ENCODE measurements around the gene CDH10. TPM values are rescaled to one million over a fixed set of nuclear protein-coding genes. Genes with fewer than 3 reads are reported as not detected.

CDH10 gene
- total and polyA plus RNA-seq, 2 donors (not counting 1 experiment from before 2014, with no cell fraction given) = not detected

- no peak overlapping the region for H2AFZ ChIP-seq (ENCODE audit: insufficient read depth, low read depth, low read length, poor library complexity, severe bottlenecking)
- Mint-ChIP-seq H3K27me3 (no peaks in the 10 kb centered on the region), H3K4me1 (no peaks in the 10 kb centered on the region), H3K27ac (no peak overlapping the region), H3K4me3 (no peak overlapping the region), H3K9me3 (ENCODE audit: insufficient read depth) (no peaks in the 10 kb centered on the region)
- H3K9me3 ChIP-seq (ENCODE audit: control extremely low read depth in 1 of 3, control insufficient read depth in 2 of 3, insufficient read depth in 1 of 3, low read length in 2 of 3) = no peaks in the 10 kb centered on the region
- ATAC-seq (ENCODE audit: low read depth) (no peak), DNase-seq (no peak)
- ChIA-PET POLR2A (no interaction called here), CTCF (no interaction called here)
- no peak overlapping the region for H3K4me2 ChIP-seq (replicated peaks; ENCODE audit: low read depth, low read length, poor library complexity, severe bottlenecking)
- no peak overlapping the region for H3K4me3 ChIP-seq (ENCODE audit: control extremely low read depth in 1 of 5, extremely low read depth in 1 of 5, insufficient read depth in 1 of 5, low read depth in 2 of 5, low read length in 4 of 5)
- WGBS (ENCODE audit: insufficient coverage) = no CpG with 5 or more reads among the region's 2 CpGs
- intact Hi-C loops (cut with micrococcal nuclease) = no loop called here
- H3K9ac ChIP-seq (ENCODE audit: low read length) = no peak overlapping the region
- no peaks in the 10 kb centered on the region for H4K20me1 ChIP-seq (ENCODE audit: control insufficient read depth, insufficient read depth, low read length, poor library complexity, severe bottlenecking)
- H3K4me1 ChIP-seq (ENCODE audit: control insufficient read depth in 2 of 2, insufficient read depth in 2 of 2, low read length in 2 of 2) = no peaks in the 10 kb centered on the region
- H3K27me3 ChIP-seq (replicated peaks in 1 of 4; ENCODE audit: control extremely low read depth in 1 of 4, control insufficient read depth in 3 of 4, insufficient read depth in 4 of 4, low read length in 3 of 4) = no peaks in the 10 kb centered on the region
- H3K79me2 ChIP-seq (ENCODE audit: control insufficient read depth, insufficient read depth, low read length) = no peaks in the 10 kb centered on the region
- H3K36me3 ChIP-seq (replicated peaks in 1 of 2; ENCODE audit: control extremely low read depth in 1 of 2, control insufficient read depth in 1 of 2, extremely low read depth in 1 of 2, insufficient read depth in 2 of 2, low read length in 1 of 2) = no peaks in the 10 kb centered on the region
- no peak overlapping the region for H3K27ac ChIP-seq (ENCODE audit: low read length in 2 of 2)
- no peak for TF ChIP-seq EZH2 (IDR thresholded peaks at IDR 0.05; ENCODE audit: borderline replicate concordance, insufficient read depth, low read depth, low read length, poor library complexity, severe bottlenecking)
- TF ChIP-seq CTCF (IDR thresholded peaks at IDR 0.05) = no peak
Measured at GRCh38 chr5:24643880-24644279, 898 bp downstream of the CDH10 start.

GRCh38 chr5:24643156-24643555 is 1.6 kb downstream of the CDH10 start:
- Histone ChIP-seq H3K27ac (ENCODE audit: low read length in 2 of 2) (no peak overlapping the region), H2AFZ (ENCODE audit: insufficient read depth, low read depth, low read length, poor library complexity, severe bottlenecking) (no peak overlapping the region), H3K9me3 (ENCODE audit: control extremely low read depth in 1 of 3, control insufficient read depth in 2 of 3, insufficient read depth in 1 of 3, low read length in 2 of 3) (no peaks in the 10 kb centered on the region), H3K36me3 (replicated peaks in 1 of 2; ENCODE audit: control extremely low read depth in 1 of 2, control insufficient read depth in 1 of 2, extremely low read depth in 1 of 2, insufficient read depth in 2 of 2, low read length in 1 of 2) (no peaks in the 10 kb centered on the region), H3K4me1 (ENCODE audit: control insufficient read depth in 2 of 2, insufficient read depth in 2 of 2, low read length in 2 of 2) (no peaks in the 10 kb centered on the region), H3K4me2 (replicated peaks; ENCODE audit: low read depth, low read length, poor library complexity, severe bottlenecking) (no peak overlapping the region), H3K4me3 (ENCODE audit: control extremely low read depth in 1 of 5, extremely low read depth in 1 of 5, insufficient read depth in 1 of 5, low read depth in 2 of 5, low read length in 4 of 5) (no peak overlapping the region), H3K79me2 (ENCODE audit: control insufficient read depth, insufficient read depth, low read length) (no peaks in the 10 kb centered on the region), H4K20me1 (ENCODE audit: control insufficient read depth, insufficient read depth, low read length, poor library complexity, severe bottlenecking) (no peaks in the 10 kb centered on the region), H3K27me3 (replicated peaks in 1 of 4; ENCODE audit: control extremely low read depth in 1 of 4, control insufficient read depth in 3 of 4, insufficient read depth in 4 of 4, low read length in 3 of 4) (no peaks in the 10 kb centered on the region), H3K9ac (ENCODE audit: low read length) (no peak overlapping the region)
- H3K27me3 Mint-ChIP-seq = no peaks in the 10 kb centered on the region
- POLR2A ChIA-PET = no interaction called here
- ATAC-seq (ENCODE audit: low read depth) (no peak), DNase-seq (no peak)
- CTCF ChIA-PET = no interaction called here
- no peaks in the 10 kb centered on the region for H3K4me1 Mint-ChIP-seq
- no peak overlapping the region for H3K27ac Mint-ChIP-seq
- no peak overlapping the region for H3K4me3 Mint-ChIP-seq
- TF ChIP-seq CTCF (IDR thresholded peaks at IDR 0.05) (no peak), EZH2 (IDR thresholded peaks at IDR 0.05; ENCODE audit: borderline replicate concordance, insufficient read depth, low read depth, low read length, poor library complexity, severe bottlenecking) (no peak)
- intact Hi-C loops (cut with micrococcal nuclease) = no loop called here
- 62% methylated on average over 3 of the region's 5 CpGs for WGBS (ENCODE audit: insufficient coverage)
- H3K9me3 Mint-ChIP-seq (ENCODE audit: insufficient read depth) = no peaks in the 10 kb centered on the region

Measured in B cell (primary cell).